GM12874 (cell line): ENCODE data around the gene ASMT.

Source experiments
- TF ChIP-seq, protein P1 (sequence below): IDR thresholded peaks from 2 replicates; pipeline ENCODE4 v1.5.1; 2011; ENCODE audit warnings: low read depth, mild to moderate bottlenecking, control low read depth, low read length, moderate library complexity; ENCODE audit not compliant: insufficient read depth

The ASMT gene

DNA sequence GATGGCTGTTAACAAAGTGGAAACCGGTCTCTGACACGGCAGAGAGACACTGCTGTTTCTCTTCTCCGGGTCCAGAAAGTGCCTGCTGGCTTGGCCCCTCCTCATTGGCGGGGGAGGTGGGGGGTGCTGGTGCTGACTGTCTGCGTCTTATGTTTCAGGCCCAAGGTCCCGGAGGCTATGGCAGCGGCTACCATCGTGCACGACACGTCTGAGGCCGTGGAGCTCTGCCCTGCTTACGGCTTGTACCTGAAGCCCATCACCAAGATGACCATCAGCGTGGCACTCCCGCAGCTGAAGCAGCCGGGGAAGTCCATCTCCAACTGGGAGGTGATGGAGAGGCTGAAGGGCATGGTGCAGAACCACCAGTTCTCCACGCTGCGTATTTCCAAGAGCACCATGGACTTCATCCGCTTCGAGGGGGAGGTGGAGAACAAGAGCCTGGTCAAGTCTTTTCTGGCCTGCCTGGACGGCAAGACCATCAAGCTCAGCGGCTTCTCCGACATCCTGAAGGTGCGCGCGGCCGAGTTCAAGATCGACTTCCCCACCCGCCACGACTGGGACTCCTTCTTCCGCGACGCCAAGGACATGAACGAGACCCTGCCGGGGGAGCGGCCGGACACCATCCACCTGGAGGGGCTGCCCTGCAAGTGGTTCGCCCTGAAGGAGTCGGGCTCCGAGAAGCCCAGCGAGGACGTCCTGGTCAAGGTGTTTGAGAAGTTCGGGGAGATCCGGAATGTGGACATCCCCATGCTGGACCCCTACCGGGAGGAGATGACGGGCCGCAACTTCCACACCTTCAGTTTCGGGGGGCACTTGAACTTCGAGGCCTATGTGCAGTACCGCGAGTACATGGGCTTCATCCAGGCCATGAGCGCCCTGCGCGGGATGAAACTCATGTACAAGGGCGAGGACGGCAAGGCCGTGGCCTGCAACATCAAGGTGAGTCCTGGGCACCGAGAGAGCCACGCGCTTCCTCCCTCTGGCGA is 21.3 kb upstream of the ASMT start:
- TF ChIP-seq, protein P1, sequence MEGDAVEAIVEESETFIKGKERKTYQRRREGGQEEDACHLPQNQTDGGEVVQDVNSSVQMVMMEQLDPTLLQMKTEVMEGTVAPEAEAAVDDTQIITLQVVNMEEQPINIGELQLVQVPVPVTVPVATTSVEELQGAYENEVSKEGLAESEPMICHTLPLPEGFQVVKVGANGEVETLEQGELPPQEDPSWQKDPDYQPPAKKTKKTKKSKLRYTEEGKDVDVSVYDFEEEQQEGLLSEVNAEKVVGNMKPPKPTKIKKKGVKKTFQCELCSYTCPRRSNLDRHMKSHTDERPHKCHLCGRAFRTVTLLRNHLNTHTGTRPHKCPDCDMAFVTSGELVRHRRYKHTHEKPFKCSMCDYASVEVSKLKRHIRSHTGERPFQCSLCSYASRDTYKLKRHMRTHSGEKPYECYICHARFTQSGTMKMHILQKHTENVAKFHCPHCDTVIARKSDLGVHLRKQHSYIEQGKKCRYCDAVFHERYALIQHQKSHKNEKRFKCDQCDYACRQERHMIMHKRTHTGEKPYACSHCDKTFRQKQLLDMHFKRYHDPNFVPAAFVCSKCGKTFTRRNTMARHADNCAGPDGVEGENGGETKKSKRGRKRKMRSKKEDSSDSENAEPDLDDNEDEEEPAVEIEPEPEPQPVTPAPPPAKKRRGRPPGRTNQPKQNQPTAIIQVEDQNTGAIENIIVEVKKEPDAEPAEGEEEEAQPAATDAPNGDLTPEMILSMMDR = no peak

DNA sequence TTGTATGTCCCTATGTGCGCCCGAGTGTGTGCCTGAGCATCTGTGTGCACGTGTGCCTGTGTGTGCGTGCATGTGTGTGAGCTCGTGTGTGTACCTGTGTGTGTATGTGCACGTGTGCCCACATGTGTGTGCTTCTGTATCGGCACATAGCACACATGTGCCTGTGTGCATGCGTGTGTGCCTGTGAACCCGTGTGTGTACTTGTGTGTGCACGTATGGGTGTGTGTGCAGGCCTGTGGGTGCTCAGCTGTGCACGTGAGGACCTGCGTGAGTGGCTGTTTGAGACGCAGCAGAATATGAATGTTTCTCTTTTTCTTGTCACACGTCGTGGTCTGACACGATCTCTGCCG is 19.2 kb upstream of the ASMT start:
- TF ChIP-seq, protein P1 = no peak

DNA sequence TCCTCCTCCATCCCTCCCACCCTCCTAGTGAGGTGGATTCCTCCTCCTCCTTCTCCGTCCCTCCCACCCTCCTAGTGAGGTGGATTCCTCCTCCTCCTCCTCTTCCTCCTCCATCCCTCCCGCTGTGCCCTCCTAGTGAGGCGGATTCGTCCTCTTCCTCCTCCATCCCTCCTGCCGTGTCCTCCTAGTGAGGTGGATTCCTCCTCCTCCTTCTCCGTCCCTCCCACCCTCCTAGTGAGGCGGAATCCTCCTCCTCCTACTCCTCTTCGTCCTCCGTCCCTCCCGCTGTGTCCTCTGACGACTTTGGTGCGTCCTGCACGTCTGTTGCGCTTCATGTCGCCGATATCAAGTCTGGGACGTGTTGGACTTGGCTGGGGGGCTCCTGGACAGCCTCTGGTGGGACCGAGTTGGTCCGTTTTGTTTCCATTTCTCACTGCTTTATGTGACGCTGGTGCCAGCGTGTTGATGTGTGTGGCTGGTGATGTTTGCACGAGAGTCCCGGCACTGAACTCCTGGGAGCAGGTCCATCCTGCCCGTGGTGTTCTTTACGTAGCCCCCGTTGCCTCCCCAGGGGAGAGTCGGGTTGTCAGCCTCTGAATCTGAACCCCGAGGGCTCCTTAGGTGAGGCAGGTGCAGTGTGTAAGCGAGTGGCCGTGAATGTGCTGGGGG is 18.0 kb upstream of the ASMT start:
- TF ChIP-seq, protein P1 = no peak

DNA sequence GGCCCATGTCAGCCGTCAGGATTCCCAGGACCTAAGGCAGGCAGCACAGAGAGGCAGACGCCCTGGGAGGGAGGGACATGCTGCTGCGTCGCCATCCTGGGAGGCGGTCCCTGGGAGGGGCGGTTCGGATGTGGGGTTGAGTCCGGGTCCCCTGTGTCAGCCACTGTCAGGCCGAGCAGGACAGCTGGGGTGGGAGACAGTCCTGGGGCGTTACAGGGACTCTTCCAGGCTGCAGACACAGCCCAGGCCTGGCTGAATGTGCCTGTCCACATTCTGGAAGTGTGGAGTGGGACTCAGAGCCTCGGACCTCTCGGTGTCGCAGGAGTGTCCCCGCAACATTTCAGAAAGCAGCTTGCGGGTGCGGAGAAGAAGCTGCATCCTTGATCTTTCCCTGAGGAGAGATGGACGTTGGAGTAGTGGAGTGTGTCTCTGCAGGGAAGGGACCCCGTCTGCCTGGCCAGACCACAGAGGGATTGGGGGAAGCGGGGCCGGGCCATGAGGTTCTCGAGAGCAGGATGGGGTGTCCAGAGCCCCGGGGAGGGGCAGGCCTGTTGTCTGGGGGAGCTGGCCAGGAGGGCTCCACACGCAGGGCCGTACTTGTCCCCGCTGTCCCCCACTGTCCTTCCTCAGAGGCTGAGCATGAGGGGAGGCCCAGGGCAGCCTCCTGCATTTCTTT is 17.4 kb upstream of the ASMT start:
- TF ChIP-seq, protein P1 = no peak

DNA sequence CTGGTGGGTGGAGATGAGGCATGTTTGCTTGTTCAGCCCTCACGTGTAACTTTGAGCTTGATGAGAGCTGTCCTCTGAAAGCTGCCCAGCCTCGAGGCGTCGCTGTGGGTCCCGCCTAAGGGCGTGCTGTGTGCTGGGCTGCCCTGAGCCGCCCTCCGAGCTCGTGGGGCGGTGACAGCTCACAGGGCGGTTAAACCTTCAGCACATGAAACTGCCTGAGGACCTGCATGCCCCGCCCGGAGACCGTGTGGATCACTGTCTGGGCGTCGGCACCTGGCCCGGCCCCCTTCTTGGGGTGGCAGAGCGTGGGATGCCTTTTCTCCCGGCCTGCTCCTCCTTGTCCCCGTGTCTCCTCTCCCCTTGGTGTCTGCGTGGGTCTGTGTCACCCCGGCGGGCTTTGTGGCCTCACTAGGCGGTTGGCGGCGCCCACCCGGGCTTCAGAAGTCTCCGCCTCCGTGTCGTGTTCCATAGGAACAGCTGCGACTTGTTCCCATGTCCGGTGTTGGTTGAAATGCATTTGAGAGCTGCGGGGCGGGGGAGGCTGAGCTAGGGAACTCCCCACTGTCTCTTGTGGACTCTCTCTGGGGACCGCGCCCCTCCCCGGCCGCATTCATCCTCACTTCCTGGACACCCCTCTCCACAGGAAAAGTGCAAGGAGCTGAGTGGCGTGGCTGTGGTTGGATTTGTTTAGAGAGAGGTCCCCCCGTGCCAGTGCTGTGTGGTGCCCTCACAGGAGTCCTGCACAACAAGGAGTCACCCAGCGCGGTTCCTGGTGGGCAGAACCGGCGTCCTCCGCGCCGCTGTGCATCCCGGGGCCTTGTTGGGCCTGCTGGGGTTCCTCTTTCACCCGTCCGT is 16.6 kb upstream of the ASMT start:
- TF ChIP-seq, protein P1 = no peak

DNA sequence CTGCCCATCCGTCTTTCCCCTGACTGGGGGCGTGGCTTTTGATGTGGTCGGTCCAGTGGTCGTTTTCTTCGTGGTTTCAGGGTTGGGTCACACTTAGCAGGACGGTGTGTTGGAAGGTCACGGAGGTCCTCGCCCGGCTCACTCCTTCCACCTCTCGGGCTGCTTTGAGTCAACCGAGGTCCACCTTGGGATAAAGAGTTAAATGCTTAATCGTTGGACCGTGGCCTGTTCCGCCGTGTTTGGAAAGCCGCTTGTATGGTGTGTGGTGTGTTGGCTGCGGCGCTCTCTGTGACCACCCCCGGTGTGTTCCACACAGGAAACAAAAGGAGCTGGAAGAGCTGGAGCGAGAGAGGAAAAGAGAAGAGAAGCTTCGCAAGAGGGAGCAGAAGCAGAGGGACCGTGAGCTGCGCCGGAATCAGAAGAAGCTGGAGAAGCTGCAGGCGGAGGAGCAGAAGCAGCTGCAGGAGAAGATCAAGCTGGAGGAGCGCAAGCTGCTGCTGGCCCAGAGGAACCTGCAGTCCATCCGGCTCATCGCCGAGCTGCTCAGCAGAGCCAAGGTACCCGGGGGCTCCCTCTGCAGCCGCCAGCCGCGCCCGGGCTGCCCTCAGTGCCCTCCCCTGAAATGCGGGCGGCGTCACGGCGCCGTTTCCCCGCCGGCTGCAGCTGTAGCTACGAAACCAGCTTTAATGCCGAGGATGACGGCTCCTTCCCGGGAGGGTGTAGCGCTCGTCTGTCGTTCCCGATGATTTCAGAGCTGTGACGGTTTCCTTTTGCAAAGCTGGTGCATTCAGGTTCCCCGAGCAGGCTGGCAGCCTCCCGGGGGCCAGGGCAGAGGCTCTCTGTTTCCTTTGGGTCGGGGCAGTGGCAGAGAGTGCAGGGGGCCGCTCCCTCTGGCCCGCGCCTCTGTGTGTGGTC is 15.7 kb upstream of the ASMT start:
- TF ChIP-seq, protein P1 = no peak
